ENCODE results near the gene CTSH. TPM values are rescaled to one million over a fixed set of nuclear protein-coding genes. Genes with fewer than 3 reads are reported as not detected.

The CTSH gene
- total and polyA plus RNA-seq, 2 experiments from 2014 or later, result 19.7 to 19.9 TPM

- Histone ChIP-seq H3K4me3 (no peak overlapping the region), H4K20me1 (replicated peaks; ENCODE audit: insufficient read depth) (no peaks in the 10 kb centered on the region), H3K9me2 (ENCODE audit: insufficient read depth) (no peaks in the 10 kb centered on the region), H3K27ac (ENCODE audit: low read depth) (no peak overlapping the region), H3F3A (replicated peaks; ENCODE audit: low read depth) (no peaks in the 10 kb centered on the region), H3K79me2 (replicated peaks; ENCODE audit: insufficient read depth) (no peaks in the 10 kb centered on the region), H3K4me1 (ENCODE audit: insufficient read depth) (no peaks in the 10 kb centered on the region), H3K36me3 (ENCODE audit: insufficient read depth) (no peaks in the 10 kb centered on the region), H3K27me3 (ENCODE audit: insufficient read depth) (no peaks in the 10 kb centered on the region), H3K4me2 (no peak overlapping the region), H2AFZ (no peak overlapping the region)
- DNase-seq (ENCODE audit: low spot score) (no peak), ATAC-seq (no peak)
- Mint-ChIP-seq H3K36me3 (ENCODE audit: low read depth) (no peaks in the 10 kb centered on the region; the same call in 2 of the 3 replicates), H3K4me3 (no peak overlapping the region), H3K4me1 (no peaks in the 10 kb centered on the region; the same call in 1 of the 3 replicates), H3K9me3 (no peaks in the 10 kb centered on the region), H3K27ac (no peak overlapping the region), H3K27me3 (ENCODE audit: insufficient read depth, low read depth, poor library complexity) (peaks cover 13% of the 10 kb centered on the region)
- TF ChIP-seq ETS1 (IDR thresholded peaks at IDR 0.05) (no peak), EZH2 (IDR thresholded peaks at IDR 0.05; ENCODE audit: low read depth, unreplicated experiment) (no peak), EZH2phosphoT487 (IDR thresholded peaks at IDR 0.05; ENCODE audit: unreplicated experiment) (no peak), CREB1 (CRISPR knock-in tag; IDR thresholded peaks at IDR 0.05; ENCODE audit: low read depth) (no peak), NANOG (IDR thresholded peaks at IDR 0.05; ENCODE audit: borderline replicate concordance) (no peak)
Observed at GRCh38 chr15:78934655-78935023, 10.2 kb downstream of the CTSH start.

- H3K36me3 ChIP-seq (ENCODE audit: insufficient read depth), result no peaks in the 10 kb centered on the region
- no peaks in the 10 kb centered on the region for H4K20me1 ChIP-seq (replicated peaks; ENCODE audit: insufficient read depth)
- no peaks in the 10 kb centered on the region for H3F3A ChIP-seq (replicated peaks; ENCODE audit: low read depth)
- H3K9me3 Mint-ChIP-seq, result no peaks in the 10 kb centered on the region
- peaks cover 14% of the 10 kb centered on the region for H3K27me3 Mint-ChIP-seq (ENCODE audit: insufficient read depth, low read depth, poor library complexity)
- H3K27me3 ChIP-seq (ENCODE audit: insufficient read depth), result no peaks in the 10 kb centered on the region
- no peak overlapping the region for H3K4me3 ChIP-seq
- no peaks in the 10 kb centered on the region for H3K9me2 ChIP-seq (ENCODE audit: insufficient read depth)
- no peak; the same call in 1 of the 3 replicates for ATAC-seq
- H3K79me2 ChIP-seq (replicated peaks; ENCODE audit: insufficient read depth), result no peaks in the 10 kb centered on the region
- H3K27ac Mint-ChIP-seq, result no peak overlapping the region
- H3K36me3 Mint-ChIP-seq (ENCODE audit: low read depth), result no peaks in the 10 kb centered on the region; the same call in 2 of the 3 replicates
- H3K4me3 Mint-ChIP-seq, result no peak overlapping the region
- H3K4me1 Mint-ChIP-seq, result peaks cover 3% of the 10 kb centered on the region
- no peaks in the 10 kb centered on the region for H3K4me1 ChIP-seq (ENCODE audit: insufficient read depth)
- H3K4me2 ChIP-seq, result no peak overlapping the region
- no peak for DNase-seq (ENCODE audit: low spot score)
- no peak overlapping the region for H3K27ac ChIP-seq (ENCODE audit: low read depth)
- H2AFZ ChIP-seq, result no peak overlapping the region
- TF ChIP-seq EZH2 (IDR thresholded peaks at IDR 0.05; ENCODE audit: low read depth, unreplicated experiment), result no peak
- no peak for TF ChIP-seq CREB1 (CRISPR knock-in tag; IDR thresholded peaks at IDR 0.05; ENCODE audit: low read depth)
- TF ChIP-seq ETS1 (IDR thresholded peaks at IDR 0.05), result no peak
- TF ChIP-seq POLR2AphosphoS5 (IDR thresholded peaks at IDR 0.05; ENCODE audit: low read depth), result no peak
- TF ChIP-seq REST (IDR thresholded peaks at IDR 0.05; ENCODE audit: unreplicated experiment), result no peak
- TF ChIP-seq NANOG (IDR thresholded peaks at IDR 0.05; ENCODE audit: borderline replicate concordance), result no peak
Observed at GRCh38 chr15:78933823-78934654, 10.8 kb downstream of the CTSH start.
